Subcutaneous abdominal adipose tissue (tissue), 5 donors: Measurements from ENCODE around the gene TTLL9.
"Not testable (repeated sequence)": the region's sequence is repeated elsewhere in the genome, so short reads cannot be mapped to it uniquely, and the experiment has no call there.

Experiments
- H3K27ac ChIP-seq: one replicate; pipeline ENCODE4 v1.7.0; 2013; ENCODE audit warnings: low read depth, mild to moderate bottlenecking, inconsistent platforms, low read length, moderate library complexity
- H3K27me3 ChIP-seq, 5 donors: one replicate each; pipeline ENCODE4 v1.7.0; 2013; ENCODE audit warnings: low read length in 5 of 5, inconsistent platforms in 1 of 5; ENCODE audit not compliant: control insufficient read depth in 5 of 5, insufficient read depth in 4 of 5
- H3K36me3 ChIP-seq, 5 donors: one replicate each; pipeline ENCODE4 v1.7.0; 2013; ENCODE audit warnings: low read length in 5 of 5; ENCODE audit not compliant: control insufficient read depth in 5 of 5, insufficient read depth in 5 of 5
- H3K4me1 ChIP-seq, 5 donors: one replicate each; pipeline ENCODE4 v1.7.0; 2013; ENCODE audit warnings: low read length in 5 of 5, mild to moderate bottlenecking in 3 of 5, moderate library complexity in 1 of 5; ENCODE audit not compliant: control insufficient read depth in 5 of 5, insufficient read depth in 5 of 5
- H3K4me3 ChIP-seq, 5 donors: one replicate each; pipeline ENCODE4 v1.7.0; 2013; ENCODE audit warnings: low read length in 5 of 5, low read depth in 1 of 5
- H3K9ac ChIP-seq, 5 donors: one replicate each; pipeline ENCODE4 v1.7.0; 2013; ENCODE audit warnings: low read length in 5 of 5, mild to moderate bottlenecking in 4 of 5, moderate library complexity in 3 of 5
- H3K9me3 ChIP-seq, 5 donors: one replicate each; pipeline ENCODE4 v1.7.0; 2013; ENCODE audit warnings: low read length in 5 of 5; ENCODE audit not compliant: control insufficient read depth in 5 of 5
- donor health status: healthy.
- donor health status: healthy.
- donor health status: healthy.
- donor health status: healthy.
- donor health status: healthy.

TTLL9 gene

DNA sequence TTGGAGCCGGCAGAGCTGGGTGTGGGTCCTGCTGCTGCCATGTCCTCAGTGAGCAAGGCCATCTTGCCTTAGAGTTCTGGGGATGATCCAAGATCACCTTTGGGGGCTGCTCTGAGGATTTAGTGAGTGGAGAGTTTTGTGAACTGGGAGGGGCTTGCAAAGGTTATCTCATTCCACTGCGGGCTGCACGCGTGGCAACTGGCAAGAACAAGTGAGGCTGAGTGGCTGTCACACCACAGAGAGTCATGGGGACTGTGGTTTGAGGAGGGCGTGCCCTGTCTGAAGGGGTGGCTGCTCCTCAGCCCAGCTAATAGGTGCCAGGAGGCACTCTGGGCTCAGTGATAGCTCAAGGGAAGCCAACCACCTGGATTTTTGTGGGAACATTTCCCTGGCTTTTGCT, 37.6 kb downstream of the TTLL9 start:
- H3K36me3 ChIP-seq = no peaks in the 10 kb centered on the region
- H3K4me3 ChIP-seq = no peak overlapping the region
- H3K9me3 ChIP-seq = no peaks in the 10 kb centered on the region
- H3K4me1 ChIP-seq = no peaks in the 10 kb centered on the region
- no peak overlapping the region for H3K27ac ChIP-seq
- peaks cover 0 to 3% (median 0%) of the 10 kb centered on the region in 5 donors for H3K27me3 ChIP-seq
- no peak overlapping the region for H3K9ac ChIP-seq

DNA sequence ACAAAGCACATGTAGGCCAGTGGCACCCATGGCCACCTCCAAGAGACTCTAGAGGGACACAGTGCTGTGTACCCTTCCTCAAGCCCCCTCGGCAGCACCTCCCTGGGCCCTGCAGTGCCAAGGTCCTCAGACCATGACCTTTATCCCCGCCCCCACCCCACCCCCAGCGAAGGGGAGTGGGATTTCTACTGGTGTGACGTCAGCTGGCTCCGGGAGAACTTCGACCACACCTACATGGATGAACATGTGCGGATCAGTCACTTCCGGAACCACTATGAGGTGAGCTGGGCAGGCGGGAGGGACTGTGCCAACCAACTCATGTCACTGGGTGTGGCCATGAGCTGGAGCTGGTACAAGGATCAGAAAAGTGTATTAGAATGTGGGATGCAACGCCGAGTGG, 38.0 kb downstream of the TTLL9 start:
- Histone ChIP-seq H3K36me3 (no peaks in the 10 kb centered on the region), H3K4me3 (no peak overlapping the region), H3K9ac (no peak overlapping the region), H3K4me1 (no peaks in the 10 kb centered on the region), H3K9me3 (no peaks in the 10 kb centered on the region), H3K27me3 (peaks cover 0 to 3% (median 0%) of the 10 kb centered on the region in 5 donors), H3K27ac (no peak overlapping the region)

DNA sequence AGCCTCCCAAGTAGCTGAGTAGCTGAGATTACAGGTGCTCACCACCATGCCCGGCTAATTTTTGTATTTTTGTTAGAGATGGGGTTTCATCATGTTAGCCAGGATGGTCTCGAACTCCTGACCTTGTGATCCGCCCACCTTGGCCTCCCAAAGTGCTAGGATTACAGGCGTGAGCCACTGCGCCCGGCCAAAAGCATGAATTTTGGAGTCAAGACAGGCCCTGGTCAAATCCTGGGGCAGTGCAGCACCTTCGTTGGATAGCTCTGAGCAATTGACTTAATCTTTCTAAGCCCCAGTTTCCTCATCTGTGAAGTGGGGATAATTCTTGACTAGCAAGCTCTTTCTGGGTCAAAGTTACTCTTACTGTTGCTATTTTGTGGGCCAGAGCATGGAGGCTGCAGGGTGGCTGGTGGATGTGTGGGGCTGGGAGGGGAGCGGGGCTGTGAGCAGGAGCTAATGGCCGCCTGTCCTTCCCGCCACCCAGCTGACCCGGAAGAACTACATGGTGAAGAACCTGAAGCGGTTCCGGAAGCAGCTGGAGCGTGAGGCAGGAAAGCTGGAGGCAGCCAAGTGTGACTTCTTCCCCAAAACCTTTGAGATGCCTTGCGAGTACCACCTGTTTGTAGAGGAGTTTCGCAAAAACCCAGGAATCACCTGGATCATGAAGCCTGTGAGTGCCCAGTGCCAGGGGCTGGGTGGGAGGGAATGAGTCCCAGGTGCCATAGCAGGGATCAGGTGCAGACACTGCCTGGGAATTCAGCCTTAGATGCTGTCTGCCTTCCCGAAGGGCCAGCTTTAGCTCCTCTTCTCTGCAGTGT, 39.0 kb downstream of the TTLL9 start:
- H3K4me3 ChIP-seq = no peak overlapping the region
- H3K27me3 ChIP-seq = peaks cover 0 to 3% (median 0%) of the 10 kb centered on the region in 5 donors
- no peak overlapping the region for H3K27ac ChIP-seq
- no peak overlapping the region for H3K9ac ChIP-seq
- no peaks in the 10 kb centered on the region for H3K4me1 ChIP-seq
- no peaks in the 10 kb centered on the region for H3K9me3 ChIP-seq
- no peaks in the 10 kb centered on the region for H3K36me3 ChIP-seq

DNA sequence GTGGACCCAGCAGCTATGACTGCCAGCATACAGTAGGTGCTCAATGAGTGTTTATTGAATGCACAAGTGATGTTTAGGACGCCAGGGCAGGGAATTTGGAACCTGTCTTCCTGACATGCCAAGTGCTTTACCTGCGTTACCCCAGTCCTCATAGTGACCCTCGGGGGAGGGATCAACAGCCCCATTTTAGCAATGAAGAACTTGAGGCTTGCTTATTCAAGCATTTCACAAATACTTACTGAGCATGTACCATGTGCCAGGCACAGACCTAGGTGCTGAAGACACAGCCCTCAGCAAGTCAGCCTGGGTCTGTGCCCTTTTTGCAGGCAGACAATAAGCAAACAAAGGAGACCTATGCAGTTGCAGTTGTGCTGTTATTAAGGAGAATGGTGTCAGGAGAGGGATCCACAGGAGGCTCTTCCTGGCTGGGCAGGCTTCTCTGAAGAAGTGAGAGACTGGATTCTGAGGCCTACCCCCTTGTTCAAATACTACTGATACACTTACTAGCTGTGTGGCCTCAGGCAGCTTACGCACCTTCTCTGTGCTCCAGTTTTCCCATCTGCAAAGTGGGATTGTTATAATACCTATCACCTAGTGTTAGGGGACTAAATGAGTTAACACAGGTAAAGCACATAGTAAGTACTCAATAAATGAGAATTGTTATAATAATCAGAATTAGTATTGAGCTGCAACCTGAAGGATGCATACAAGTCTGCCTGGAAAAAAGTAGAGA, 39.8 kb downstream of the TTLL9 start:
- no peak overlapping the region for H3K4me3 ChIP-seq
- no peaks in the 10 kb centered on the region for H3K9me3 ChIP-seq
- peaks cover 0 to 3% (median 0%) of the 10 kb centered on the region in 5 donors for H3K27me3 ChIP-seq
- H3K36me3 ChIP-seq = no peaks in the 10 kb centered on the region
- no peaks in the 10 kb centered on the region for H3K4me1 ChIP-seq
- H3K27ac ChIP-seq = no peak overlapping the region
- H3K9ac ChIP-seq = no peak overlapping the region

DNA sequence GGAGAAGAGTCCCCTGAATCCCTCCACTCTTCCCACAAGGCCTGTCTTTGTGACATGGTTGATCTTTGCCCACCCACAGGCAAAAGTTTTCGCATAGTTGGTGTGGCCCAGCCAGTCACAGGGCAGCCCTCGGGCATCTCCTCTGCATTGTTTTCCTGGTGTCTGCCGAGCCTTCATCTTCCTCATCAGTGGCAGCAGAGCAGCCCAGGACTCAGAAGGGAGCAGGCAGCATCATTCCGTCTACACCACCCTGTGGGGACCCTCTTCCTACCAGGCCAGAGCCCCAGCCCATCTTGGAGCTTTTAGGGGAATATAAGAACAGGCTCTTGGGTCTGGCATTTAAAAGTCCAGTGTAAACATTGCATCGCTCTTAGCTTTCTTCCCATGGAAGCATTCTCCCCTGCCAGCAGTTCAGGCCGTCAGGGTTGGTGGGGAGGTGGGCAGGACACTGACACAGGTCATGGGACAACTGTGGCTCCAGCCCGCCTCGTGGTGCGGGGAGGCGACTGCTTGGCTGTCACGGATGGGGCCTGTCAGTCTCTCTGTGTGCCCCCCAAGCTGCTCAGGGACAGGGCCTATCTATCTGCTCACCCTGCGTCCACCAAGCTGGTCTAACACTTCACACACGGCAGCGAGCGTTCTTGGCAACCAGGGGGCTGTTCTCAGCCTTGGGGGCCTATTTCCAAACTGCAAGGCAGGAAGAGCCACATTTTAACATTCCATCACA, 43.2 kb downstream of the TTLL9 start:
- H3K27ac ChIP-seq = no peak overlapping the region
- H3K9ac ChIP-seq = no peak overlapping the region
- no peak overlapping the region for H3K4me3 ChIP-seq
- no peaks in the 10 kb centered on the region for H3K4me1 ChIP-seq
- H3K27me3 ChIP-seq = peaks cover 0 to 3% (median 0%) of the 10 kb centered on the region in 5 donors
- H3K36me3 ChIP-seq = no peaks in the 10 kb centered on the region
- no peaks in the 10 kb centered on the region for H3K9me3 ChIP-seq

DNA sequence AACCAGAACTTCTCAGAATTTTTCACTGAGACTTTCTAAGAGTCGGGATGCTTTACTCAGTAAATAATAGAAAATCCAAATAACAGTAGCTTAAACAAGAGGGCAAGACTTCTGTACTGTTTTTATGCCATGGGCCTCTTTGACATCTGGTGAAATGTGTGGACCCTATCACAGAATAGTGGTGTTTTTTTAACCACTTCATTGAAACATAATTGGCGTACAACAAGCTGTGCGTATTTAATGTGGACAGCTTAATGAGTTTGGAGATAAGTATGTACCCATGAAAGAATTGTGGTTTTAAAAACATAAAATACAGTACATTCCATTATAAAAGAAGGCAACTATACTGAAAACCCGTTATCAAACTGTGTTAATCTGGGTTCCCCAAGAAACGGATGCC, 43.7 kb downstream of the TTLL9 start:
- no peaks in the 10 kb centered on the region for H3K4me1 ChIP-seq
- no peak overlapping the region for H3K27ac ChIP-seq
- H3K36me3 ChIP-seq = no peaks in the 10 kb centered on the region
- no peak overlapping the region for H3K4me3 ChIP-seq
- peaks cover 0 to 3% (median 0%) of the 10 kb centered on the region in 5 donors for H3K27me3 ChIP-seq
- no peaks in the 10 kb centered on the region for H3K9me3 ChIP-seq
- H3K9ac ChIP-seq = no peak overlapping the region

DNA sequence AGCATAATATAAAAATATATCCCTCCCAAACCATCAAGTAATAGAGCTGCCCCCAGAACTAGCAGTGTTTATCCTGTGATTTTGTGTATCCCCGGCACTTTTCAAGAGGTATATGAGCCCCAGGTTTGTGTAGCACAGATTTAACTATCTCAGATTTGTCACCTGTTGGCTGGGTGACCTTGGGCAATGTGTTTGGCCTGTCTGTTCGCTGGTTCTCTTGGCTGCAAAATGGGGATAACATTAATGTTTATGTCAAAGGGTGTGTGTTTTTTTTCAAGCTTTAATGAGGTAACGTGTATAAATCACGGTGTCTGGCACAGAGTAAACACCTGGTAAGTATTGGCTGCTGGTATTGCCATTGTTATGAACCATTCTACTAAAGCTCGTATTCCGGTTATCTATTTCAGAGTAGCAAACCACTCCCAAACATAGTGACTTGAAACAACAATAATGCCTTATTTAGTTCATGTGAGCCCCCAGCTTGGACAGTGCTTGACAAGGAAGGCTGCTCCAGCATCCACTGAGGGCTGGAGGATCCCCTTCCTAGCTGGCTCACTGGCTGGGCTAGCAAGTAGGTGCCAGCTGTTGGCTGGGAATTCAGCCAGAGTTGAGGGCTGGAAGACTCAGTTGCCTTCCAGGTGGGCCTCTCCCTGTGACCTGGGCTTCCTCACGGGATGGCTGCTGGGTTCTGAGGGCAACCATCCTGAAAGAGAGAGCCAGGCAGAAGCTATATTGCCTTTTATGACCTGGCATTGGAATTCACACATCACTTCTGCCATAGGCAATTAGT, 45.3 kb downstream of the TTLL9 start:
- no peak overlapping the region for H3K4me3 ChIP-seq
- H3K9me3 ChIP-seq = no peaks in the 10 kb centered on the region
- H3K27me3 ChIP-seq = peaks cover 0 to 13% (median 10%) of the 10 kb centered on the region in 5 donors
- H3K27ac ChIP-seq = no peak overlapping the region
- no peaks in the 10 kb centered on the region for H3K4me1 ChIP-seq
- no peaks in the 10 kb centered on the region for H3K36me3 ChIP-seq
- no peak overlapping the region for H3K9ac ChIP-seq

DNA sequence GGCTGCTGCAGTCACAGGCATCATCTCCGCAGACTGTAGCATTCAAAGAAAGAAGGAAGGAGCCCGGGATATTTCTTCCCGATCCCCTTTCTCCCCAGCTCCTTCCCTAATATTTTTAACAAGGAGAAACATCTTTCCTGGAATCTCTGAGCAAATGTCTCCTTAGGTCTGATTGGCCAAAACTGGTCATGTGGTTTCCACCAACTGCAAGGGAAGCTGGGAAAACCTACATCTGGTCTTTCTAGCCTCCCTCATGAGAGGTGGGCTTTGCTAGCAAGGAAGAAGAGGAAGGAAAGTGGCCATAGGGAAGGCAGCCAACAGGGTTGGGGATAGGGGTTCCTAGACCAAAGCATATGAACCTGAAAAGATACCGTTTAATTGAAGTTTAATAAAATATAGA, 46.3 kb downstream of the TTLL9 start:
- H3K27me3 ChIP-seq = peaks cover 0 to 15% (median 12%) of the 10 kb centered on the region in 5 donors
- no peaks in the 10 kb centered on the region for H3K36me3 ChIP-seq
- no peaks in the 10 kb centered on the region for H3K4me1 ChIP-seq
- no peaks in the 10 kb centered on the region for H3K9me3 ChIP-seq
- no peak overlapping the region for H3K9ac ChIP-seq
- no peak overlapping the region for H3K27ac ChIP-seq
- no peak overlapping the region for H3K4me3 ChIP-seq

DNA sequence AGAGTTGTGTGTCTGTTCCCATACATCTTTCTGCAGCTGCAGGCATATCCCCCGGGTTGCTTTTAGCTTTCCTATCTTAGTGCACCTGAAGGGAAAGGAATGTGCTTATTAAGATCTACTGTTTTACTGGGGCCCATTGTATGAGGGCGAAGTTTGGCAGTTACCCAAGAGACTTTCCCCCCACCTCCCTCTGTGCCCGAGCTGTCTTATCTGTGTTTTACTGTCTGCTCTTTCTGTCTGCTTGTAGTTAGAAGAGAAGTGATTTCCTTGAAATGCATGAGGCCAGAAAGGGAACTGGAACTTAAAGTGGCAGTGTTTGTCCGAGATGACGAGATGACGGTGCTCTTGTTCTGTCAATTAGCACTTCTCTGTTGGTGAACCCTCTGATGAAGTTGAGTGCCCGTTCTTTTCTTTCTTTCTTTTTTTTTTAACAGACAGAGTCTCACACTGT, 47.6 kb downstream of the TTLL9 start:
- not testable (repeated sequence) for H3K36me3 ChIP-seq, H3K27ac ChIP-seq, H3K9ac ChIP-seq, H3K9me3 ChIP-seq, H3K4me1 ChIP-seq, H3K4me3 ChIP-seq
- peaks cover 3 to 13% (median 10%) of the 10 kb centered on the region in 5 donors for H3K27me3 ChIP-seq
